ENCODE results near the gene IGF2BP1.

The IGF2BP1 gene

DNA sequence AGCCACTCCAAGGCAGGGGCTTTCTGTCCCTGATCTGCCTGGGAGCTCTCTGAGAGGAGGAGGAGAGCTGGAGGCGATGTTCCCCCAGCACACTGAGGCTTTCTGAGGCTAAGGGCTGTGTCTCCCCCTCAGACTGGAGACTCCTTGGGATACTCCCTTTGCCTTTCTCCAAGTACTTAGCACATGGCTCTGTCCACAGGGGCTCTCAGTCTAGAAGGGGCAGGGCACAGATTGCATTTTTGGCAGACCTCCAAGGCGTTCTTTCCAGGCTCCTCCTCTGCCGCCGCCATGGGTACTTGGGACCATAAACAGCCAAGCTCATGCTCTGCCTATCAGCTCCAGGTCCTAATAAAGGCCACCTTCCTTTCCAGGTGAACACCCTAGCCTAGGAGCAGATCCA lies 27.0 kb upstream of the IGF2BP1 start:
- H3K4me3 ChIP-seq (ENCODE audit: low read depth, low read length): no peak overlapping the region
- no peak for TF ChIP-seq CTCF (IDR thresholded peaks at IDR 0.05; ENCODE audit: low read depth, low read length)

- H3K4me3 ChIP-seq (ENCODE audit: low read depth, low read length): no peak overlapping the region
- TF ChIP-seq CTCF (IDR thresholded peaks at IDR 0.05; ENCODE audit: low read depth, low read length): no peak
Observed at GRCh38 chr17:48970865-48971687, 26.1 kb upstream of the IGF2BP1 start.

DNA sequence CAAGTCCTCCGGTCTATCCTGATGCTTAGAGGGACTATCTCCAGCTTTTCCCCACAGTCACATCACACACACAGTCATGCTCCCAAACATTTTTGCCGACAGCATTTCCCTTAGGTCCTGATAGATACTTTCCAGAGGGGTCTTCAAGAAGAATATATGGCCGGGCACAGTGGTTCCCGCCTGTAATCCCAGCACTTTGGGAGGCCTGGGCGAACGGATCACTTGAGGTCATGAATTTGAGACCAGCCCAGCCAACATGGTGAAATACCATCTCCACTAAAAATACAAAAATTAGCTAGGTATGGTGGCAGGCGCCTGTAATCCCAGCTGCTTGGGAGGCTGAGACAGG lies 24.5 kb upstream of the IGF2BP1 start:
- no peak for TF ChIP-seq CTCF (IDR thresholded peaks at IDR 0.05; ENCODE audit: low read depth, low read length)
- H3K4me3 ChIP-seq (ENCODE audit: low read depth, low read length): no peak overlapping the region

DNA sequence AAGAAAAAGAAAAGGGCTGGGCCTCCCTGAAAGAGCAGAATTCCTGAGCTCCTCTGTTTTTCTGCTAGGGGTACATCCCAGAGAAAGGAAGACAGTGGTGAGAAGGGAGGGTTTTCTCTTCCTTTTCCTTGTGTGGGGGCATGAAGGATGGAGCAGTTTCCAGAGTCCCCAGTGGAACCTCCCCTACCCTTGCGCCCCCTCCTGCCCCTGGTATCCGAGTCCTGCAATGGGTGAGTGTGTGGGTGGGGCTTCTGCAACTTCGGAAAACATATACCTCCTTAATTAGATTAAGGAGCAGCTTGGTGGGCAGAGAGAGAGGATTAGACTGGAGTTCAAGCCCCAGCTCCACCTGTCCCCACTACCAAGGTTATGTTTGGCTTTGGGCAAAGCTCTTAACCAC lies 23.4 kb upstream of the IGF2BP1 start:
- no peak overlapping the region for H3K4me3 ChIP-seq (ENCODE audit: low read depth, low read length)
- TF ChIP-seq CTCF (IDR thresholded peaks at IDR 0.05; ENCODE audit: low read depth, low read length): no peak

GRCh38 chr17:48981927-48982539 lies 15.2 kb upstream of the IGF2BP1 start:
- no peak overlapping the region for H3K4me3 ChIP-seq (ENCODE audit: low read depth, low read length)
- no peak for TF ChIP-seq CTCF (IDR thresholded peaks at IDR 0.05; ENCODE audit: low read depth, low read length)

DNA sequence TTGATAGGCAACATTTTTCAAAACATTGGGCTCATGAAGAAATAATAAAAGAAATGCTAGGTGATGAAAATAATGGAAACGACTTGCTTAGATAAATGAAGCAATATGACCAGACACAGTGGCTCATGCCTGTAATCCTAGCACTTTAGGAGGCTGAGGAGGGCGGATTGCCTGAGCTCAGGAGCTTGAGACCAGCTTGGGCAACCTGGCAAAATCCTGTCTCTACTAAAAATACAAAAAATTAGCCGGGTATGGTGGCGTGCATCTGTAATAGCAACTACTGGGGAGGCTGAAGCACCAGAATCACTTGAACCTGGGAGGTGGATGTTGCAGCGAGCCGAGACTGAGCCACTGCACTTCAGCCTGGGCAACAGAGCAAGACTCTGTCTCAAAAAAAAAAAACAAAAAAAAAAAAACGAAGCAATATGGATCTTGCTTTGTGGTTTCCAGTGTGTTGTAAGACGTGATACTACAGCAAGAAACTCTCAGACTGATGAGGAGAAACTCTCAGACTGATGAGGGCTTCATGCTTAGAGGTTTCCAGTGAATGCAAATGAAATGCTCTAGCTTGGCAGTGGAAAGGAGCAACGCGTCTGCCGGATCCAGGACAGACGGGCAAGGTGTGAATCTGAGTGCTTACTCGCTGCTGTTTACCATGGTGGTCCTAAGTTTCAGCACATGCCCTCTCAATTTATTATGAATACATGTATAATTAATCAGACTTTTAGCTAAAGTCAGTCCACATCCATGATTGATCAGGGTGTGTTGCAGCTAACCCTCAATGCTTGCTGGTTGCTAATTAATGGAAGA lies 11.5 kb upstream of the IGF2BP1 start:
- H3K4me3 ChIP-seq (ENCODE audit: low read depth, low read length): no peak overlapping the region
- no peak for TF ChIP-seq CTCF (IDR thresholded peaks at IDR 0.05; ENCODE audit: low read depth, low read length)

GRCh38 chr17:48989100-48989499 lies 8.1 kb upstream of the IGF2BP1 start:
- H3K4me3 ChIP-seq (ENCODE audit: low read depth, low read length): no peak overlapping the region
- TF ChIP-seq CTCF (IDR thresholded peaks at IDR 0.05; ENCODE audit: low read depth, low read length): no peak
